Effector memory CD4-positive, alpha-beta T cell (primary cell): ENCODE measurements around the gene SDSL.

Source experiments
- DNase-seq, 3 donors: peaks; one replicate each; pipeline ENCODE4 v3.0.0-alpha.2; 2020
- H3K27ac ChIP-seq: 2 replicates; pipeline ENCODE4 v1.7.0; 2013; ENCODE audit warnings: mild to moderate bottlenecking, low read length, moderate library complexity; ENCODE audit not compliant: insufficient read depth, poor library complexity, severe bottlenecking
- H3K27me3 ChIP-seq: replicated peaks from 2 replicates; pipeline ENCODE4 v1.7.0; 2013; ENCODE audit warnings: mild to moderate bottlenecking, low read length; ENCODE audit not compliant: insufficient read depth, control insufficient read depth, poor library complexity, severe bottlenecking
- H3K36me3 ChIP-seq: 2 replicates; pipeline ENCODE4 v1.7.0; 2013; ENCODE audit warnings: mild to moderate bottlenecking, low read length, moderate library complexity; ENCODE audit not compliant: control insufficient read depth, insufficient read depth
- H3K4me1 ChIP-seq: 2 replicates; pipeline ENCODE4 v1.7.0; 2013; ENCODE audit warnings: low read length, mild to moderate bottlenecking; ENCODE audit not compliant: control insufficient read depth, insufficient read depth, poor library complexity, severe bottlenecking
- H3K4me3 ChIP-seq: 2 replicates; pipeline ENCODE4 v1.7.0; 2013; ENCODE audit warnings: low read length, low read depth, mild to moderate bottlenecking; ENCODE audit not compliant: insufficient read depth, poor library complexity, severe bottlenecking
- H3K9me3 ChIP-seq: 2 replicates; pipeline ENCODE4 v1.7.0; 2013; ENCODE audit warnings: mild to moderate bottlenecking, low read length, moderate library complexity; ENCODE audit not compliant: control insufficient read depth

SDSL gene

DNA sequence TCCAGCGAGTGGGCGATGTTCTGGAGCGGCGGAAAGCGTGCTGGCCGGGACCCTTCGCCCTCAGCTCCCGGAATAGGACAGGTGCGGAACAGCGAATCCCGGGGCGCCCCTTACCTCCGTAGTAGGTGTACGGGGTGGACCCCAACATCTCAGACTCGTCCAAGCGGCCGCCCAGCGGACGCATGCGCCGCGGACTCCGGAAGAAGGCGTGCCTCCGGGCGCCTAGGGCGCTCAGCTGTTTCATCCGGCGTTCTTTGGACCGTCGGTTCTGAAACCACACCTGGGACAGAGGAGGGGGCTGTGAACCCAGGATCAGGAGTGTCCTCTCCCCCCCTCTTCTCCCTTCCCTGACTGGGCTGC, 44.9 kb downstream of the SDSL start:
- Histone ChIP-seq H3K27me3 (peaks cover 70% of the 10 kb centered on the region), H3K9me3 (no peaks in the 10 kb centered on the region), H3K27ac (no peak overlapping the region), H3K36me3 (no peaks in the 10 kb centered on the region), H3K4me1 (peaks cover 33% of the 10 kb centered on the region), H3K4me3 (no peak overlapping the region)
- no peak for DNase-seq

- H3K4me1 ChIP-seq = peaks cover 33% of the 10 kb centered on the region
- peaks cover 76% of the 10 kb centered on the region for H3K27me3 ChIP-seq
- no peaks in the 10 kb centered on the region for H3K9me3 ChIP-seq
- DNase-seq = no peak
- H3K4me3 ChIP-seq = no peak overlapping the region
- no peaks in the 10 kb centered on the region for H3K36me3 ChIP-seq
- H3K27ac ChIP-seq = no peak overlapping the region
Observed at GRCh38 chr12:113467502-113468364, 45.6 kb downstream of the SDSL start.

GRCh38 chr12:113468365-113469223, 46.4 kb downstream of the SDSL start:
- DNase-seq = no peak
- H3K9me3 ChIP-seq = no peaks in the 10 kb centered on the region
- H3K27me3 ChIP-seq = peaks cover 73% of the 10 kb centered on the region
- H3K4me1 ChIP-seq = peaks cover 26% of the 10 kb centered on the region
- no peak overlapping the region for H3K27ac ChIP-seq
- H3K36me3 ChIP-seq = no peaks in the 10 kb centered on the region
- no peak overlapping the region for H3K4me3 ChIP-seq

DNA sequence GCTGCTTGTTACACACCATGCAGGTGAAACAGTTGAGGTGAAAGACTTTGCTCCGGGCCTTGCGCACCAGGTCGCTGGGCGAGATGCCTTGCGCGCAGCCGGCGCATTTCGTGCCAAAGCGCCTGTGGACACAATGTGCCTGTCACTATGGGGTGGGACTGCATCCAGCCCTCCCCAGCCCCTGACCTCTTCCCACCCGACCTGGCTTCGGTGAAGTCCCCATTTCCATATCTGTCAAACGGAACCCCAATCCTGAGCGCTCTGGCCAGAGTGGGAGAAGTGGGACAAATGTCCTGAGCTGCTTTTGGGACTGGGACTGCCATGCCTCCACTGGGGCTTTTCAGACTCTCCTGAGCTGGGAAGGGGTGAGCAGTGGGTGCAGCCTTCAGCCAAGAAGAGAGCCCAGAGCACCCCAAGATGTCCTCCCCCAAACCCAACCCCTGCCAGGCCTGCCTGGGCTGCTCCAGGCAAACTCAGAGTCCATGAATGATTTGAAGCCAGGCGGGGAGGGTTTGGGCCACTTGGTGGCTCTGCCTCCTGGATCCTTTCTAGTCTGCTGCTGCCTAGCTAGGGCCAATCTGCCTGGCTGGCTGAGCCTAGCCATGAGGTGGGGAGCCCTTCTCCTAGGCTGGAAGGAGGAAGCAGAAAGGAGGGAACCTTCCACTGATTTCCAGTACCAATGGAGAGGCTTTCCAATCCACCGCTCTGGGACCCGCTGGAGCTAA, 47.2 kb downstream of the SDSL start:
- no peak overlapping the region for H3K4me3 ChIP-seq
- no peaks in the 10 kb centered on the region for H3K36me3 ChIP-seq
- no peak for DNase-seq
- H3K9me3 ChIP-seq = no peaks in the 10 kb centered on the region
- H3K4me1 ChIP-seq = peaks cover 20% of the 10 kb centered on the region
- H3K27me3 ChIP-seq = peaks cover 73% of the 10 kb centered on the region
- H3K27ac ChIP-seq = no peak overlapping the region

DNA sequence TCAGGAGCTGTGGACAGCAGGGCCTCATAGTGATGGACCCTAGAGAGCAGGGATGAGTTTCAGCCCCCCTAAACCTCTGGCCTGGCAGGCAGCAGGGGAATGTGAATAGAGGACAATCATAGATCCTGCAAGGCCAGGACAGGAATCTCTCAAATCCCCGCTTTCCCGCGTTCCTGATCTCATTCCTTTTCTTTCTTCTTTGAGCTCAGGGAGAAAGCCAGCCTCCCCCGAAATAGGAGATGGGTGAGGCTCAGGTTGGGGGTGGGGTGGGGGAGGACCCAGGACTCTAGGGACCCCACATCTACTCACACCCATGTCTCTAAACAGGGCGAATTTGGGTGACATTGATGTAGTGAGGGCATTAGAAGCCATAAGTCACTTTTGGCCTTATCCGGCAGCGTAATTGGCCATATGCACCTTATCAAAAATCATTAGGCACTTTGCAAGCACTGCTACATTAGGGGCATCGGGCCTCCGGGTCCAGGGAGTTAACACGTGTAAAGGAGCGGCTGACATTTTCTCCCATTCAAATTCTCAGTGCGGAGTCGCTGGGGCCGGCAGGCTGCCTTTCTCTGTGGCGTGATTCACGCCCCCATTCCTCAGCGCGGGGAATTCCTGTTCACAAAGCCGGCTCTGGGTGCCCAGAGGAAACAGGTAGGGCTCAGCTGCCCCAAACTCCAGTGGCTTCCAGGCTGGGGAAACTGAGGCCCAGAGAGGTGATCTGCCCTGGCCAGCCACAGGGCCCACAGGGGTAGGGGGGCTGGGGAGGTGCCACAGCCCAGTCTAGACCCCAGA, 48.0 kb downstream of the SDSL start:
- H3K27ac ChIP-seq = no peak overlapping the region
- no peak overlapping the region for H3K4me3 ChIP-seq
- DNase-seq = no peak
- H3K27me3 ChIP-seq = peaks cover 76% of the 10 kb centered on the region
- no peaks in the 10 kb centered on the region for H3K9me3 ChIP-seq
- H3K4me1 ChIP-seq = peaks cover 14% of the 10 kb centered on the region
- H3K36me3 ChIP-seq = no peaks in the 10 kb centered on the region

DNA sequence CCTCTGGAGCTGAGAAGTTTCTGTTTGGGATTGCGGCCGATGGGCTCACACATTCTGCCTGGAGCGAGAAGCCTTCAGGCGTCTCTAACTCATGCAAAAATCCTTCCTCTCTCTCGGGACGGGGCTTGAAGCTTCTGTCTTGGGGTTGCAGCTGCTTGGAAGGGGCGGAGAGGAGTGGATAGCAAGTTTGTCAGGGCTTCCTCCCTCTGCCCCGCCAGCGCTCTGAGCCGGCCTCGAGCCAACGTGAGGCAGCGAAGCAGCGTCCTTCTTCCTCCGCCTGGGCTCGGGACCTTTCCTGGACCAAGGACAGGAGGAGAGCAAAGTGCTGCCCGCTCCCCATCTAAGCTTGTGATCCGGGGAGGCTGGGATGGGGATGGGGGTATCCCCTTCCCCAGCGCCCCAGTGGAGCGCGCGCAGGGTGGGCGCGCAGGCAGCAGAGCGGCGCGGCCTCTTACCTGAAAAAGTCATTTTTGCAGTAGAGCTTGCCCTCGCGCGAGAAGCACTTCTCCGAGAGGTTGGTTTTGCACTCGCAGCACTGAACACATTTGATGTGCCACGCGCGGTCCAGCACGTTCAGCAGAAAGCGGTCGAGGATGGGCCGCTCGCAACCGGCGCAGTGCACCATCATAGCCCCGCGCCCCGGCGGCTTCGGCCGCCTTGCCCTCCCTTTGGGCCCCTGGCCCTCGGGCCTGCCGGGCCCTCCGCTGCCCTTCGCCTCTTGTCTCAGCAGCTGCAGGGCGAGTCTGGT, 48.9 kb downstream of the SDSL start:
- Histone ChIP-seq H3K27me3 (peaks cover 76% of the 10 kb centered on the region), H3K27ac (no peak overlapping the region), H3K36me3 (no peaks in the 10 kb centered on the region), H3K9me3 (no peaks in the 10 kb centered on the region), H3K4me1 (peaks cover 13% of the 10 kb centered on the region), H3K4me3 (no peak overlapping the region)
- no peak for DNase-seq

- Histone ChIP-seq H3K36me3 (no peaks in the 10 kb centered on the region), H3K4me1 (peaks cover 13% of the 10 kb centered on the region), H3K4me3 (no peak within 1 kb of the TSS), H3K27me3 (peaks cover 74% of the 10 kb centered on the region), H3K9me3 (no peaks in the 10 kb centered on the region), H3K27ac (no peak within 1 kb of the TSS)
- no peak for DNase-seq
Observed at GRCh38 chr12:113471619-113472171, 49.5 kb downstream of the SDSL start, which contains the start of gene LHX5. Gene LHX5, minus strand, starts transcription at chr12:113471871. Its CDS starts 373 bp downstream, at chr12:113471498.

DNA sequence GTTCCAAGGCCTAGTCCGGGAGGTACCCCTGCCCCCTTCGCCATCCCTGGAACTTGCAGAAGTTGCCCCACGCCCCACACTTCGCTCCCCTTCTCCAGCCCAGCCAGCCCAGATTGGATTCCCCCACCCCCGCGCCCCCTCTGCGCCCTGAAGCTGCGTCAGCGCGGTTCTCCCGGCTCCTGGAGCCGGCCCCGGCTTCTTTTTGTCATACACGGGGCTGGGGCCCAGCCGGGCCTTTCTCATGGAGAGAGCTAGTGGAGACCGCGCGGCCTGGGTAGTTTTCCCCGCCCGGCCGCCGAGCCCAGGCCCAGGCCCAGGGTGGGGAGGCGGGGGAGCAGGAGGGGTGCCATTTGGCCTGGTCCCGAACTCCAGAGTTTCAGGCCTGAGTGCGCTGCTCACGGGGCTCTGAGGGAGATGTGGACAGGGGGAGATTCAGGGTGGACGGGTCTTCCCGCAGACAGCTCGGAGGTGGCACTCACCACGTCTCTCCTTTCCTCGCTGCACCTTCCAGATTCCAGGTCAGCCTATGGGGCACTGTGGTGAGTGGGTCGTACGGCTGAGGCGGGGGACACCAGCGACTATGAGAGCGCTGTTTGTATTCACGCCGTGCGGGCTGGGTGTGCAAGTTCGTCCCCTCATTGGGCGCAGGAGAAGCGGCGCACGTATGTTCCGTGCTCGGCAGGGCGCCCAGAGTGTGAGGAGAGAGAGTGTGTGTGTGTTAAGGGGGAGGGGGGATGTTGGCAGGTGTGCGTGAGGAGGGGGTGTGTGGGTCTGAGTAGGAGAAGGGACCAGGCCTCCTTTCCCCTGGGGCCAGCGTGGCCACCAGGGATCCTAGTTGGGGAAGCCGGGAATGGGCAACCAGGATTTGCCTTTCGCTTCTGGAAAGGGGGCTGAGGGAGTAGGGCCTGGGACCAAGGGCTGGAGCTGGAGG, 50.3 kb downstream of the SDSL start:
- no peak overlapping the region for H3K4me3 ChIP-seq
- H3K36me3 ChIP-seq = no peaks in the 10 kb centered on the region
- no peak overlapping the region for H3K27ac ChIP-seq
- peaks cover 71% of the 10 kb centered on the region for H3K27me3 ChIP-seq
- H3K4me1 ChIP-seq = peaks cover 8% of the 10 kb centered on the region
- DNase-seq = no peak
- no peaks in the 10 kb centered on the region for H3K9me3 ChIP-seq
